H1 (cell line): ENCODE measurements around the gene CLEC14A. TPM values are rescaled to one million over a fixed set of nuclear protein-coding genes. Genes with fewer than 3 reads are reported as not detected.

ENCODE experiments used
- CTCF ChIA-PET: fragments of 300-600 bp; sonication (Branson Sonifier 250); formaldehyde crosslinking; loops from one replicate; lab custom pipeline; 2021; ENCODE audit not compliant: partially characterized antibody; lab: Charles Lee
- POLR2A ChIA-PET: fragments of 300-600 bp; sonication (Branson Sonifier 250); formaldehyde crosslinking; loops from one replicate; lab custom pipeline; 2021; ENCODE audit warnings: inconsistent platforms; ENCODE audit not compliant: partially characterized antibody; lab: Charles Lee
- DNase-seq, 2 experiments: peaks; one replicate each; pipeline versions ENCODE4 v3.0.0 to v3.0.0-alpha.2; 2010 to 2022; ENCODE audit warnings: low spot score in 2 of 2, low read depth in 1 of 2, mixed read lengths in 1 of 2
- FAIRE-seq: peaks from 2 replicates; lab custom pipeline; 2011; peaks lifted over from hg19 to GRCh38; lab: Jason Lieb, UNC
- H2AFZ ChIP-seq: 2 replicates; pipeline ENCODE4 v1.8.1; 2012; ENCODE audit warnings: low read length, inconsistent platforms
- H2AK5ac ChIP-seq: 2 replicates; pipeline ENCODE4 v1.6.1; 2013; ENCODE audit warnings: low read depth, low read length
- H2BK120ac ChIP-seq: replicated peaks from 2 replicates; pipeline ENCODE3; 2013; ENCODE audit warnings: low read depth, low read length, inconsistent platforms
- H2BK12ac ChIP-seq: 2 replicates; pipeline ENCODE4 v1.6.1; 2013; ENCODE audit warnings: low read depth, low read length
- H2BK15ac ChIP-seq: 2 replicates; pipeline ENCODE4 v1.6.1; 2013; ENCODE audit warnings: low read length
- H2BK20ac ChIP-seq: 2 replicates; pipeline ENCODE4 v1.6.1; 2013; ENCODE audit warnings: low read length
- H2BK5ac ChIP-seq: 2 replicates; pipeline ENCODE4 v1.6.1; 2013; ENCODE audit warnings: low read depth, low read length
- H3K14ac ChIP-seq: 2 replicates; pipeline ENCODE4 v1.6.1; 2013; ENCODE audit warnings: inconsistent platforms; ENCODE audit not compliant: insufficient read length
- H3K18ac ChIP-seq: 2 replicates; pipeline ENCODE4 v1.6.1; 2013; ENCODE audit warnings: low read length; ENCODE audit errors: extremely low read depth
- H3K23ac ChIP-seq: 2 replicates; pipeline ENCODE4 v1.6.1; 2013; ENCODE audit warnings: inconsistent platforms; ENCODE audit not compliant: insufficient read length
- H3K23me2 ChIP-seq: 2 replicates; pipeline ENCODE4 v1.6.1; 2013; ENCODE audit warnings: low read depth, low read length
- H3K27ac ChIP-seq: 2 replicates; pipeline ENCODE4 v1.6.1; 2011; ENCODE audit warnings: low read depth, low read length, inconsistent platforms
- H3K27me3 ChIP-seq, 4 experiments: replicated peaks in 1 of 4; 1 replicate in 1 of 4; 2 replicates in 3 of 4; pipeline versions ENCODE4 v1.6.1 to v1.8.1; 2011 to 2013; ENCODE audit warnings: low read length in 3 of 4, mild to moderate bottlenecking in 3 of 4, inconsistent platforms in 2 of 4, mixed read lengths in 2 of 4, moderate library complexity in 1 of 4; ENCODE audit not compliant: control insufficient read depth in 3 of 4, insufficient read depth in 3 of 4; ENCODE audit errors: extremely low read depth in 1 of 4
- H3K36me3 ChIP-seq, 4 experiments: 2 replicates each; pipeline versions ENCODE4 v1.6.1 to v1.8.1; 2011 to 2013; ENCODE audit warnings: mild to moderate bottlenecking in 4 of 4, low read length in 3 of 4, moderate library complexity in 2 of 4, control low read depth in 1 of 4, inconsistent platforms in 1 of 4; ENCODE audit not compliant: insufficient read depth in 4 of 4, control insufficient read depth in 2 of 4
- H3K4ac ChIP-seq: replicated peaks from 2 replicates; pipeline ENCODE3; 2013; ENCODE audit warnings: low read length, low read depth, mixed read lengths, inconsistent platforms; ENCODE audit not compliant: insufficient read length
- H3K4me1 ChIP-seq, 4 experiments: replicated peaks in 1 of 4; 1 replicate in 1 of 4; 2 replicates in 3 of 4; pipeline versions ENCODE4 v1.6.1 to v1.8.1; 2011 to 2013; ENCODE audit warnings: low read length in 3 of 4, inconsistent platforms in 2 of 4, mixed read lengths in 1 of 4; ENCODE audit not compliant: insufficient read depth in 4 of 4, control insufficient read depth in 3 of 4
- H3K4me2 ChIP-seq, 2 experiments: 2 replicates each; pipeline versions ENCODE4 v1.6.1 to v1.8.1; 2011 to 2013; ENCODE audit warnings: low read depth in 2 of 2, low read length in 2 of 2, control low read depth in 1 of 2, inconsistent platforms in 1 of 2, mild to moderate bottlenecking in 1 of 2; ENCODE audit not compliant: insufficient read depth in 1 of 2
- H3K4me3 ChIP-seq, 4 experiments: fragments of 200-600, 300-600 bp in 1 of 4; sonication (generic), shearing (Covaris generic), sonication (Bioruptor Twin) in 1 of 4; 2 replicates each; pipeline versions ENCODE4 v1.5.1 to v1.8.1; 2011 to 2016; ENCODE audit warnings: low read length in 4 of 4, low read depth in 3 of 4, control low read depth in 2 of 4, inconsistent platforms in 2 of 4, mild to moderate bottlenecking in 2 of 4, mixed read lengths in 1 of 4, moderate library complexity in 1 of 4; ENCODE audit not compliant: insufficient read depth in 2 of 4; ENCODE audit errors: extremely low read depth in 1 of 4
- H3K56ac ChIP-seq: replicated peaks from 2 replicates; pipeline ENCODE3; 2013; ENCODE audit warnings: low read depth, mild to moderate bottlenecking, mixed read lengths, low read length, inconsistent platforms; ENCODE audit not compliant: insufficient read length
- H3K79me1 ChIP-seq: 2 replicates; pipeline ENCODE4 v1.6.1; 2013; ENCODE audit warnings: low read depth, low read length, control low read depth
- H3K79me2 ChIP-seq, 2 experiments: 2 replicates each; pipeline versions ENCODE4 v1.6.1 to v1.8.1; 2012 to 2013; ENCODE audit warnings: low read length in 2 of 2, mild to moderate bottlenecking in 2 of 2, inconsistent platforms in 1 of 2; ENCODE audit not compliant: insufficient read depth in 2 of 2, control insufficient read depth in 1 of 2
- H3K9ac ChIP-seq, 4 experiments: replicated peaks in 1 of 4; 1 replicate in 1 of 4; 2 replicates in 3 of 4; pipeline versions ENCODE4 v1.6.1 to v1.8.1; 2011 to 2013; ENCODE audit warnings: low read depth in 3 of 4, low read length in 3 of 4, control low read depth in 2 of 4, mild to moderate bottlenecking in 2 of 4, moderate library complexity in 2 of 4, inconsistent platforms in 1 of 4; ENCODE audit errors: extremely low read depth in 1 of 4
- H3K9me3 ChIP-seq, 2 experiments: 2 replicates each; pipeline versions ENCODE4 v1.6.1 to v1.8.1; 2012 to 2013; ENCODE audit warnings: mild to moderate bottlenecking in 2 of 2, moderate library complexity in 2 of 2, control low read depth in 1 of 2, inconsistent platforms in 1 of 2, low read depth in 1 of 2, low read length in 1 of 2, mixed read lengths in 1 of 2; ENCODE audit not compliant: insufficient read depth in 2 of 2
- H4K20me1 ChIP-seq, 2 experiments: replicated peaks in 1 of 2; 2 replicates each; pipeline versions ENCODE3 to v1.8.1; 2011 to 2013; ENCODE audit warnings: inconsistent platforms in 2 of 2, low read length in 2 of 2, mild to moderate bottlenecking in 1 of 2; ENCODE audit not compliant: insufficient read depth in 2 of 2, control insufficient read depth in 1 of 2
- H4K5ac ChIP-seq: 2 replicates; pipeline ENCODE4 v1.6.1; 2013; ENCODE audit warnings: low read length, low read depth, mixed read lengths, inconsistent platforms; ENCODE audit not compliant: insufficient read length
- H4K8ac ChIP-seq: 2 replicates; pipeline ENCODE4 v1.8.0; 2013; ENCODE audit warnings: mild to moderate bottlenecking, moderate library complexity, low read length, inconsistent platforms; ENCODE audit not compliant: insufficient read depth; ENCODE audit errors: extremely low read depth
- H4K91ac ChIP-seq: replicated peaks from 2 replicates; pipeline ENCODE3; 2013; ENCODE audit warnings: low read length, mixed read lengths, inconsistent platforms; ENCODE audit not compliant: insufficient read length
- SUZ12 ChIP-seq: fragments of 200-600 bp; sonication (generic); IDR thresholded peaks from 2 replicates; pipeline ENCODE4 v1.6.1; 2012; ENCODE audit warnings: mild to moderate bottlenecking, inconsistent platforms, low read length, moderate library complexity, mixed read lengths
- polyA plus RNA-seq, 7 experiments: library from polyadenylated mRNA; depleted of rRNA in 3 of 7; stranded (reverse) in 5 of 7; unstranded in 2 of 7; fragments of >200 nt in 5 of 7; fragments of 200-250 nt in 2 of 7; gene quantifications; 1 replicate in 5 of 7; 2 replicates in 1 of 7; 4 replicates in 1 of 7; pipeline versions ENCODE4 v1.2.1 to v1.2.3, GENCODE V29; 2011 to 2013; ENCODE audit warnings: missing spikeins in 2 of 7, mixed read lengths in 2 of 7
- total RNA-seq: library from RNA; stranded (reverse); fragmentation: NEBNext Ultra II Directional; extraction: Animal tissue kit (Norgen Biotek cat#: 25700); gene quantifications from 2 replicates; pipeline ENCODE4 v1.2.1, GENCODE V29; 2021

The CLEC14A gene
- total and polyA plus RNA-seq, 2 of the 8 experiments (the other 6 are each of a cell fraction or from before 2014, with no cell fraction given) = 0.09 to 0.13 TPM

- Histone ChIP-seq H3K14ac (no peak overlapping the region), H2AFZ (no peak overlapping the region), H4K20me1 (no peaks in the 10 kb centered on the region), H3K36me3 (no peaks in the 10 kb centered on the region), H3K9ac (no peak overlapping the region), H2BK5ac (no peak overlapping the region), H2BK20ac (no peak overlapping the region), H3K23ac (no peak overlapping the region), H2BK15ac (no peak overlapping the region), H2BK12ac (no peak overlapping the region), H4K5ac (no peak overlapping the region), H3K4ac (no peak overlapping the region), H3K4me3 (no peak overlapping the region), H3K9me3 (no peaks in the 10 kb centered on the region), H3K79me2 (no peaks in the 10 kb centered on the region), H4K91ac (no peak overlapping the region), H3K27ac (no peak overlapping the region), H3K4me1 (no peaks in the 10 kb centered on the region), H4K8ac (no peak overlapping the region), H2AK5ac (no peak overlapping the region), H3K79me1 (no peaks in the 10 kb centered on the region), H3K4me2 (no peak overlapping the region), H3K23me2 (no peaks in the 10 kb centered on the region), H2BK120ac (no peak overlapping the region), H3K18ac (no peak overlapping the region), H3K56ac (no peak overlapping the region), H3K27me3 (peaks cover 0 to 4% (median 2%) of the 10 kb centered on the region in 4 experiments; a peak in 4 of 7 replicates)
- FAIRE-seq (no peak), DNase-seq (no peak)
- TF ChIP-seq SUZ12 = no peak
- CTCF ChIA-PET = no interaction called here
- POLR2A ChIA-PET = interaction anchor here (2.1 kb wide), 1 partner anchor 31 kb away, joined by 4 read pairs; the partner anchor contains the start of gene SSTR1
These were observed 17.0 kb downstream of the CLEC14A start for GRCh38 chr14:38238878-38239277.
